ENCODE data around the gene HS3ST6.
"Not testable (repeated sequence)": the region's sequence is repeated elsewhere in the genome, so short reads cannot be mapped to it uniquely, and the experiment has no call there.

The HS3ST6 gene

GRCh38 chr16:1926271-1926670 is 8.1 kb upstream of the HS3ST6 start:
- DNase-seq (ENCODE audit: low spot score), result no peak

- no peak for DNase-seq (ENCODE audit: low spot score)
These were observed 5.9 kb upstream of the HS3ST6 start for GRCh38 chr16:1924095-1924494.

GRCh38 chr16:1923299-1924034 is 5.3 kb upstream of the HS3ST6 start:
- peak; percentile 78 for DNase-seq (ENCODE audit: low spot score)

GRCh38 chr16:1922357-1922756 is 4.1 kb upstream of the HS3ST6 start:
- DNase-seq (ENCODE audit: low spot score), result no peak

- no peak for DNase-seq (ENCODE audit: low spot score)
These were observed 2.5 kb upstream of the HS3ST6 start for GRCh38 chr16:1920727-1921171.

GRCh38 chr16:1920122-1920521 is 1.9 kb upstream of the HS3ST6 start:
- not testable (repeated sequence) for DNase-seq (ENCODE audit: low spot score)

- DNase-seq (ENCODE audit: low spot score), result no peak
These were observed 1.2 kb upstream of the HS3ST6 start for GRCh38 chr16:1919327-1919998.

- DNase-seq (ENCODE audit: low spot score), result no peak
These were observed 407 bp downstream of the HS3ST6 start for GRCh38 chr16:1917665-1918350.

- no peak for DNase-seq (ENCODE audit: low spot score)
These were observed 1.1 kb downstream of the HS3ST6 start for GRCh38 chr16:1917056-1917664.

GRCh38 chr16:1916640-1916990 is 1.6 kb downstream of the HS3ST6 start:
- no peak for DNase-seq (ENCODE audit: low spot score)

- no peak for DNase-seq (ENCODE audit: low spot score)
These were observed 2.2 kb downstream of the HS3ST6 start for GRCh38 chr16:1915732-1916639.

GRCh38 chr16:1914988-1915387 is 3.2 kb downstream of the HS3ST6 start:
- no peak for DNase-seq (ENCODE audit: low spot score)

GRCh38 chr16:1914084-1914608 is 4.1 kb downstream of the HS3ST6 start:
- no peak for DNase-seq (ENCODE audit: low spot score)

- DNase-seq (ENCODE audit: low spot score), result no peak
These were observed 4.7 kb downstream of the HS3ST6 start for GRCh38 chr16:1913327-1914083.

- DNase-seq (ENCODE audit: low spot score), result no peak
These were observed 6.0 kb downstream of the HS3ST6 start for GRCh38 chr16:1912215-1912543.

- DNase-seq (ENCODE audit: low spot score), result no peak
These were observed 6.6 kb downstream of the HS3ST6 start for GRCh38 chr16:1911467-1912214.

GRCh38 chr16:1909561-1910231 is 8.5 kb downstream of the HS3ST6 start:
- no peak for DNase-seq (ENCODE audit: low spot score)

GRCh38 chr16:1908983-1909382 is 9.2 kb downstream of the HS3ST6 start:
- no peak for DNase-seq (ENCODE audit: low spot score)

- no peak for DNase-seq (ENCODE audit: low spot score)
These were observed 10.0 kb downstream of the HS3ST6 start for GRCh38 chr16:1908184-1908583.
